Astrocyte (in vitro differentiated cells and primary cell): ENCODE results near the gene AHNAK. TPM values are rescaled to one million over a fixed set of nuclear protein-coding genes. Genes with fewer than 3 reads are reported as not detected.
"Not testable (repeated sequence)": the region's sequence is repeated elsewhere in the genome, so short reads cannot be mapped to it uniquely, and the experiment has no call there.

Experiments used
- DNase-seq: peaks from one replicate; pipeline ENCODE4 v3.0.0-alpha.2; 2010; ENCODE audit warnings: low read depth
- FAIRE-seq: peaks from 2 replicates; lab custom pipeline; 2011; peaks lifted over from hg19 to GRCh38; lab: Jason Lieb, UNC
- H2AFZ ChIP-seq: 2 replicates; pipeline ENCODE4 v1.6.0; 2012; ENCODE audit warnings: low read depth, low read length, inconsistent platforms
- H3K27ac ChIP-seq: 2 replicates; pipeline ENCODE4 v1.5.1; 2011; ENCODE audit warnings: low read depth, low read length, inconsistent platforms
- H3K27me3 ChIP-seq: 2 replicates; pipeline ENCODE4 v1.6.0; 2011; ENCODE audit warnings: low read length, inconsistent platforms; ENCODE audit not compliant: insufficient read depth
- H3K36me3 ChIP-seq: 2 replicates; pipeline ENCODE4 v1.5.1; 2011; ENCODE audit warnings: low read length, inconsistent platforms; ENCODE audit not compliant: insufficient read depth
- H3K4me1 ChIP-seq: 2 replicates; pipeline ENCODE4 v1.5.1; 2011; ENCODE audit warnings: low read length, inconsistent platforms; ENCODE audit not compliant: insufficient read depth
- H3K4me2 ChIP-seq: 2 replicates; pipeline ENCODE4 v1.6.0; 2012; ENCODE audit warnings: low read length, inconsistent platforms
- H3K4me3 ChIP-seq: 2 replicates; pipeline ENCODE4 v1.5.1; 2011; ENCODE audit warnings: low read depth, mild to moderate bottlenecking, low read length, inconsistent platforms; ENCODE audit not compliant: insufficient read depth
- H3K79me2 ChIP-seq: 2 replicates; pipeline ENCODE4 v1.6.0; 2012; ENCODE audit warnings: mild to moderate bottlenecking, low read length, inconsistent platforms; ENCODE audit not compliant: insufficient read depth
- H3K9ac ChIP-seq: 2 replicates; pipeline ENCODE4 v1.6.0; 2012; ENCODE audit warnings: mild to moderate bottlenecking, low read length, inconsistent platforms
- H3K9me3 ChIP-seq: 2 replicates; pipeline ENCODE4 v1.5.1; 2012; ENCODE audit warnings: low read depth, mild to moderate bottlenecking, low read length, inconsistent platforms; ENCODE audit not compliant: insufficient read depth
- H4K20me1 ChIP-seq: 2 replicates; pipeline ENCODE4 v1.6.0; 2012; ENCODE audit warnings: low read length, inconsistent platforms; ENCODE audit not compliant: insufficient read depth
- H3K27ac Mint-ChIP-seq: one replicate; pipeline ENCODE4 v1.8.0; 2021; ENCODE audit warnings: mild to moderate bottlenecking, mixed read lengths; ENCODE audit not compliant: unreplicated experiment
- H3K27me3 Mint-ChIP-seq: one replicate; pipeline ENCODE4 v1.8.0; 2021; ENCODE audit warnings: low read depth, mixed read lengths; ENCODE audit not compliant: unreplicated experiment
- H3K36me3 Mint-ChIP-seq: one replicate; pipeline ENCODE4 v1.8.0; 2021; ENCODE audit warnings: low read depth, mixed read lengths; ENCODE audit not compliant: unreplicated experiment
- H3K4me1 Mint-ChIP-seq: one replicate; pipeline ENCODE4 v1.8.0; 2021; ENCODE audit warnings: low read depth, mixed read lengths; ENCODE audit not compliant: unreplicated experiment
- H3K4me3 Mint-ChIP-seq: one replicate; pipeline ENCODE4 v1.8.0; 2021; ENCODE audit warnings: mild to moderate bottlenecking, moderate library complexity, mixed read lengths; ENCODE audit not compliant: unreplicated experiment
- H3K9me3 Mint-ChIP-seq: one replicate; pipeline ENCODE4 v1.8.0; 2021; ENCODE audit warnings: mild to moderate bottlenecking, mixed read lengths; ENCODE audit not compliant: unreplicated experiment
- EZH2 ChIP-seq: IDR thresholded peaks from 2 replicates; pipeline ENCODE4 v1.6.1; 2012; ENCODE audit warnings: mild to moderate bottlenecking, low read length, inconsistent platforms; ENCODE audit not compliant: insufficient read depth
- total RNA-seq: library from RNA; stranded (reverse); gene quantifications from 2 replicates; pipeline ENCODE4 v1.2.1, GENCODE V29; 2021
- TF ChIP-seq, protein P1 (sequence below): IDR thresholded peaks from 2 replicates; pipeline ENCODE4 v1.5.1; 2011; ENCODE audit warnings: low read depth, mild to moderate bottlenecking, inconsistent platforms, low read length, moderate library complexity; ENCODE audit not compliant: insufficient read depth

AHNAK gene
- total RNA-seq, 1 donor from 2014 or later = 378 TPM

DNA sequence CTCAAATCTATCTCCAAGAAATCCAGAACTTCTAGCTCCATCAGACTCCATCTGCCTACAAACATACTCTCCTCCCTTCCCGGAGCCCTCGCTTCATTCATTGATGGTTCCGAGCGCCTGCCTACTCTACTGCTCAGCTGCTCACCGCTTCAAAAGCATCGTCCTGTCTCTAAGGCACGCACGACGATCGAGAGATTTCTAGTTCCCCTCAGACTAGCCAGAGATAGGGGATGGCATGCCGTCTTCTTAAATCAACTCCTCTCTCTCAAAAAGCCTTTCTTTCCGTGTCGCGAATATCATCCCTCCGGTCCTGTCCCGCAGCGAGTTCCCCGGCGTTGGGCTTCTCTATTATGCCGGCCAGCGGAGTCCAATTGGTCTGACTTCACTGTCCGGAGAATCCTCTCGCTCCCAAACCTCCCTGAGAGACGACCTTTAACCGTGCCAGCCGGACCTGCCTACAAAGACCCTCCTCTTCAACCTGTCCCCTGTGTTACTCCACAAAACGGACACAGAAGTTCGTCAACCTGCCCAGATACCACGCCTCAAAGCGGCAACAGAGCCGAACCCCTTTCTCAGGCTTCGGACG is 26.5 kb upstream of the AHNAK start:
- no peak for FAIRE-seq

DNA sequence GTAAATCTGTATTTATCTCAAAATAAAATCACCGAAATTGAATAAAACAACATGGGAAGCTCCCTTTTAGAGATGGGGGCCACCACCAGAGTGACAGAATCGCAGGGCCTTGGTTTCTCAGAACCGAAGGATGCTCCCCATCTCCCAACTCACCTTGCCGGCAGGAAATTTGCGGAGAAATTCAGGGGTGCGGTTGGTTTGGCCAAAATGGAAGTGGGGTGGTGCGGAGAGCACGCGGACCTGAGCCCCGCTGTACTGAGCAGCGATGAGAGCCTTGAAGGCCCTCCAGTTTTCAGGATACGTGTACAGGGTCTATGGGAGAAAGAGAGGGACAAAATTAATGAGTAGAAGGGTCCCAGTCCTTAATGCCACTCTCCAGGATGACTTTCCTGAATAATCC is 25.8 kb upstream of the AHNAK start:
- TF ChIP-seq, protein P1, sequence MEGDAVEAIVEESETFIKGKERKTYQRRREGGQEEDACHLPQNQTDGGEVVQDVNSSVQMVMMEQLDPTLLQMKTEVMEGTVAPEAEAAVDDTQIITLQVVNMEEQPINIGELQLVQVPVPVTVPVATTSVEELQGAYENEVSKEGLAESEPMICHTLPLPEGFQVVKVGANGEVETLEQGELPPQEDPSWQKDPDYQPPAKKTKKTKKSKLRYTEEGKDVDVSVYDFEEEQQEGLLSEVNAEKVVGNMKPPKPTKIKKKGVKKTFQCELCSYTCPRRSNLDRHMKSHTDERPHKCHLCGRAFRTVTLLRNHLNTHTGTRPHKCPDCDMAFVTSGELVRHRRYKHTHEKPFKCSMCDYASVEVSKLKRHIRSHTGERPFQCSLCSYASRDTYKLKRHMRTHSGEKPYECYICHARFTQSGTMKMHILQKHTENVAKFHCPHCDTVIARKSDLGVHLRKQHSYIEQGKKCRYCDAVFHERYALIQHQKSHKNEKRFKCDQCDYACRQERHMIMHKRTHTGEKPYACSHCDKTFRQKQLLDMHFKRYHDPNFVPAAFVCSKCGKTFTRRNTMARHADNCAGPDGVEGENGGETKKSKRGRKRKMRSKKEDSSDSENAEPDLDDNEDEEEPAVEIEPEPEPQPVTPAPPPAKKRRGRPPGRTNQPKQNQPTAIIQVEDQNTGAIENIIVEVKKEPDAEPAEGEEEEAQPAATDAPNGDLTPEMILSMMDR = no peak
- no peak for TF ChIP-seq EZH2
- Histone ChIP-seq H3K9me3 (no peaks in the 10 kb centered on the region), H3K9ac (peak overlapping the region; percentile 96), H3K27ac (peak overlapping the region; percentile 73), H4K20me1 (peaks cover 57% of the 10 kb centered on the region), H3K36me3 (peaks cover 26% of the 10 kb centered on the region), H2AFZ (no peak overlapping the region), H3K79me2 (peaks cover 94% of the 10 kb centered on the region), H3K27me3 (no peaks in the 10 kb centered on the region), H3K4me2 (peak overlapping the region; percentile 92), H3K4me1 (peaks cover 40% of the 10 kb centered on the region), H3K4me3 (peak overlapping the region; percentile 95)
- peak overlapping the region; percentile 99 for H3K27ac Mint-ChIP-seq
- peaks cover 32% of the 10 kb centered on the region for H3K4me1 Mint-ChIP-seq
- H3K36me3 Mint-ChIP-seq = peaks cover 33% of the 10 kb centered on the region
- FAIRE-seq (no peak), DNase-seq (no peak)
- no peaks in the 10 kb centered on the region for H3K27me3 Mint-ChIP-seq
- peak overlapping the region; percentile 100 for H3K4me3 Mint-ChIP-seq
- H3K9me3 Mint-ChIP-seq = no peaks in the 10 kb centered on the region

More for the DNA sequence above, 26.5 kb upstream of the AHNAK start:
- peaks cover 32% of the 10 kb centered on the region for H3K36me3 Mint-ChIP-seq
- TF ChIP-seq EZH2 = no peak
- TF ChIP-seq, protein P1 = no peak
- H3K4me1 Mint-ChIP-seq = peaks cover 31% of the 10 kb centered on the region
- H4K20me1 ChIP-seq = peaks cover 51% of the 10 kb centered on the region
- no peak for DNase-seq
- no peaks in the 10 kb centered on the region for H3K27me3 Mint-ChIP-seq
- peak overlapping the region; percentile 95 for H3K4me3 ChIP-seq
- H3K9ac ChIP-seq = peak overlapping the region; percentile 96
- peak overlapping the region; percentile 100 for H3K4me3 Mint-ChIP-seq
- peak overlapping the region; percentile 92 for H3K4me2 ChIP-seq
- no peaks in the 10 kb centered on the region for H3K9me3 ChIP-seq
- no peaks in the 10 kb centered on the region for H3K27me3 ChIP-seq
- H3K79me2 ChIP-seq = peaks cover 88% of the 10 kb centered on the region
- H3K27ac Mint-ChIP-seq = peak overlapping the region; percentile 99
- no peaks in the 10 kb centered on the region for H3K9me3 Mint-ChIP-seq
- peaks cover 41% of the 10 kb centered on the region for H3K4me1 ChIP-seq
- peak overlapping the region; percentile 78 for H2AFZ ChIP-seq
- H3K27ac ChIP-seq = peak overlapping the region; percentile 73
- H3K36me3 ChIP-seq = peaks cover 26% of the 10 kb centered on the region

DNA sequence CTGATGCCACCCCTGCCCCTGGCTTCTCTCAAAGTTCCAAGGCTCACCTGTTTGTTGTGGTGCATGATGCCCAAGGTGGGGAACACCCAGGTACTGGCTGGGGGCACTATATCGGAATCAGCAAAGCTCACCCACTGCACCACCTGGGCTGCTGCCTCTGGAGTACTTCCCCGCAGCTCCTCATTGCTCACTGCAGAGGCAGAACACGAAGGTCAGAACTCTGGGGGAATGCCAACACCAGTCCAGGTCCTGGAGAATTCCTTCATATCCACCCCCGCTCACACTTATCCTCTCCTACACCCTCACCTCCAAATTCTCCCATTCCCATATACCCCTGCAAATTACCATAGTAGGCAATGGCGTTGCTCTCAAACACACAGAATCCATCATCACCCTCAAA is 24.9 kb upstream of the AHNAK start:
- H3K27me3 ChIP-seq, H2AFZ ChIP-seq, H3K27me3 Mint-ChIP-seq, H3K27ac ChIP-seq, H3K9me3 ChIP-seq, H3K9me3 Mint-ChIP-seq, FAIRE-seq, DNase-seq: not testable (repeated sequence)
- peaks cover 67% of the 10 kb centered on the region for H4K20me1 ChIP-seq
- Mint-ChIP-seq H3K4me3 (peak overlapping the region; percentile 100), H3K4me1 (peaks cover 39% of the 10 kb centered on the region), H3K27ac (peak overlapping the region; percentile 16), H3K36me3 (peaks cover 37% of the 10 kb centered on the region)
- H3K4me2 ChIP-seq = peak overlapping the region; percentile 92
- peaks cover 36% of the 10 kb centered on the region for H3K36me3 ChIP-seq
- peaks cover 96% of the 10 kb centered on the region for H3K79me2 ChIP-seq
- peaks cover 35% of the 10 kb centered on the region for H3K4me1 ChIP-seq
- peak overlapping the region; percentile 96 for H3K9ac ChIP-seq
- peak overlapping the region; percentile 95 for H3K4me3 ChIP-seq

DNA sequence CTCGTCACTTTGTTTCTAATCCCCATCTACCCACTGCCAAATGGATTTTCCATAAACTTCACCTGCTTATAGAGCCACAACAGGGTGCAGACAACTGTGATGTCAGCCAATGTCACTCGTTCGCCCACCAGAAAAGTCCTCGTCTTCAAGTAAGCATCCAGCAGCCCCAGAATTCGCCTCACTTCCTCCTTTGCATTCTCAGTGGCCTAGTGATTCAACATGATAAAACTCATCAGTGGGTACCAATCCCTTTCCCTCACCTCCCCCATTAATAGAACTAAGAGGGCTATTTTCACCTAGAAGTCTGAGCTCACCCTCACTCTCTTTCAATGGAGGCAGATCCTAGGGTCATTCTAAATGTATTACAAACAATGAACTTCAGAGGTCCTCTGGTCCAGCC is 24.3 kb upstream of the AHNAK start:
- Mint-ChIP-seq H3K4me3 (peak overlapping the region; percentile 100), H3K36me3 (peaks cover 43% of the 10 kb centered on the region), H3K4me1 (peaks cover 44% of the 10 kb centered on the region), H3K27ac (peak overlapping the region; percentile 16)
- H3K27me3 Mint-ChIP-seq, H3K27me3 ChIP-seq, H3K9me3 ChIP-seq, DNase-seq, H3K27ac ChIP-seq, FAIRE-seq, H3K9me3 Mint-ChIP-seq, H2AFZ ChIP-seq: not testable (repeated sequence)
- Histone ChIP-seq H3K9ac (peak overlapping the region; percentile 96), H3K4me3 (peak overlapping the region; percentile 20), H4K20me1 (peaks cover 72% of the 10 kb centered on the region), H3K36me3 (peaks cover 41% of the 10 kb centered on the region), H3K79me2 (peaks cover 96% of the 10 kb centered on the region), H3K4me2 (peak overlapping the region; percentile 92), H3K4me1 (peaks cover 30% of the 10 kb centered on the region)
